Esophagus squamous epithelium (tissue), 5 donors: ENCODE results near the gene LRRC2. TPM values are rescaled to one million over a fixed set of nuclear protein-coding genes. Genes with fewer than 3 reads are reported as not detected.

Source experiments
- DNase-seq: peaks from one replicate; lab custom pipeline; 2025; lab: John Stamatoyannopoulos, UW
- H3K27ac ChIP-seq, 4 donors: fragments of 200-600 bp; sonication (generic); one replicate each; pipeline ENCODE4 v1.5.1; 2016 to 2019; ENCODE audit warnings: mild to moderate bottlenecking in 1 of 4
- H3K27me3 ChIP-seq, 4 donors: fragments of 200-600 bp; sonication (generic); 1 replicate in 3 of 4; 2 replicates in 1 of 4; pipeline versions ENCODE4 v1.5.1 to v1.6.0; 2017 to 2021; ENCODE audit warnings: antibody characterized with exemption in 1 of 4
- H3K36me3 ChIP-seq, 3 donors: fragments of 200-600 bp; sonication (generic); one replicate each; pipeline ENCODE4 v1.5.1; 2016 to 2019
- H3K4me1 ChIP-seq, 3 donors: fragments of 200-600 bp; sonication (generic); one replicate each; pipeline ENCODE4 v1.5.1; 2017 to 2019
- H3K4me3 ChIP-seq, 4 donors: fragments of 200-600 bp; sonication (generic); 1 replicate in 3 of 4; 2 replicates in 1 of 4; pipeline ENCODE4 v1.5.1; 2016 to 2019; ENCODE audit warnings: mild to moderate bottlenecking in 2 of 4, moderate library complexity in 1 of 4
- H3K9me3 ChIP-seq, 3 donors: fragments of 200-600 bp; sonication (generic); one replicate each; pipeline ENCODE4 v1.5.1; 2016 to 2019
- POLR2A ChIP-seq, 4 donors: fragments of 450-650 bp; IDR thresholded peaks; one replicate each; pipeline ENCODE4 v1.6.1; 2017; ENCODE audit warnings: antibody characterized with exemption in 4 of 4, mild to moderate bottlenecking in 4 of 4, moderate library complexity in 3 of 4
- WGBS, 2 donors: methylation state at CpG; one replicate each; pipeline ENCODE4 v1.1.5; 2018; 5-methylcytosine and 5-hydroxymethylcytosine counted together
- intact Hi-C: fragments of 100-400 bp; cut with DNase I; formaldehyde crosslinking; loops from one replicate; pipeline ENCODE4 v1.15.0; 2022
- total RNA-seq, 4 donors: library from RNA; depleted of rRNA; stranded (reverse); fragments of >200 nt; gene quantifications; one replicate each; pipeline ENCODE4 v1.1.0, GENCODE V29; 2016
- TF ChIP-seq, protein P1 (sequence below), 6 experiments: fragments of 450-650 bp in 4 of 6; fragments of 200-600 bp in 2 of 6; sonication (generic) in 2 of 6; IDR thresholded peaks; one replicate each; pipeline ENCODE4 v1.5.1; 2016 to 2019; ENCODE audit warnings: antibody characterized with exemption in 6 of 6, mild to moderate bottlenecking in 4 of 6, moderate library complexity in 4 of 6
- donor health status: DM: yes; HTN: yes; CAD: no.

The LRRC2 gene
- total RNA-seq, 4 donors from 2014 or later, result 0.26 to 2.7 (median 1.1) TPM; not detected in 1

DNA sequence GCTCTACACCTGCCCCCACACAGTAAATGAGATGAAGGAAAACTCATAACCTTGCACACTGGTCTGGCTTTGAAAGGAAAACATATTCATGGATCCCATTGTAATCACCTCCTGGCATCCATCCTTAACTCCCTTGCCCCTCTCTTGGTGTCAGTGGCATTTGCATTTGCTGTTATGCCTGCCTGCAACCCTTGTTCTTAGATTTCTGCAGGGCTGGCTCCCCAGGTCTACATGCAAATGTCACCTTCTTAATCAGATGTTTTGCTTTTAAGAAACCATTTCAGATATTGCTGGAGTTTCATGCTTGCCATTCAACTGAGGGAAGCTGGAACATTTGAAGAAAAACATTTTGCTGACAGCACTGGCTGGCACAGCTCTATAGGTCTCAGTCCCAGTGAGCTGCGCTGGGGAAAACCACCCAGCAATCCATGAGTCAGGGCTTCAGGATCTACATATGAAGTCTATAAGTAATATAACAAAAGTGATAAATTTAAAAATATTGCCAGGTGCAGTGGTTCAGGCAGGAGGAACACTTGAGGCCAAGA lies 19.1 kb downstream of the LRRC2 start:
- no peaks in the 10 kb centered on the region for H3K36me3 ChIP-seq
- no peak for TF ChIP-seq POLR2A (IDR thresholded peaks at IDR 0.05)
- TF ChIP-seq, protein P1, sequence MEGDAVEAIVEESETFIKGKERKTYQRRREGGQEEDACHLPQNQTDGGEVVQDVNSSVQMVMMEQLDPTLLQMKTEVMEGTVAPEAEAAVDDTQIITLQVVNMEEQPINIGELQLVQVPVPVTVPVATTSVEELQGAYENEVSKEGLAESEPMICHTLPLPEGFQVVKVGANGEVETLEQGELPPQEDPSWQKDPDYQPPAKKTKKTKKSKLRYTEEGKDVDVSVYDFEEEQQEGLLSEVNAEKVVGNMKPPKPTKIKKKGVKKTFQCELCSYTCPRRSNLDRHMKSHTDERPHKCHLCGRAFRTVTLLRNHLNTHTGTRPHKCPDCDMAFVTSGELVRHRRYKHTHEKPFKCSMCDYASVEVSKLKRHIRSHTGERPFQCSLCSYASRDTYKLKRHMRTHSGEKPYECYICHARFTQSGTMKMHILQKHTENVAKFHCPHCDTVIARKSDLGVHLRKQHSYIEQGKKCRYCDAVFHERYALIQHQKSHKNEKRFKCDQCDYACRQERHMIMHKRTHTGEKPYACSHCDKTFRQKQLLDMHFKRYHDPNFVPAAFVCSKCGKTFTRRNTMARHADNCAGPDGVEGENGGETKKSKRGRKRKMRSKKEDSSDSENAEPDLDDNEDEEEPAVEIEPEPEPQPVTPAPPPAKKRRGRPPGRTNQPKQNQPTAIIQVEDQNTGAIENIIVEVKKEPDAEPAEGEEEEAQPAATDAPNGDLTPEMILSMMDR (IDR thresholded peaks at IDR 0.05), result no peak
- H3K27me3 ChIP-seq, result no peaks in the 10 kb centered on the region
- intact Hi-C loops, result no loop called here
- no peak overlapping the region for H3K27ac ChIP-seq
- WGBS, 2 donors, result 29 to 69% methylated on average over 1 of the region's 1 CpG
- H3K9me3 ChIP-seq, result no peaks in the 10 kb centered on the region
- peaks cover 0 to 3% (median 0%) of the 10 kb centered on the region in 3 donors for H3K4me1 ChIP-seq
- H3K4me3 ChIP-seq, result no peak overlapping the region
- no peak for DNase-seq

DNA sequence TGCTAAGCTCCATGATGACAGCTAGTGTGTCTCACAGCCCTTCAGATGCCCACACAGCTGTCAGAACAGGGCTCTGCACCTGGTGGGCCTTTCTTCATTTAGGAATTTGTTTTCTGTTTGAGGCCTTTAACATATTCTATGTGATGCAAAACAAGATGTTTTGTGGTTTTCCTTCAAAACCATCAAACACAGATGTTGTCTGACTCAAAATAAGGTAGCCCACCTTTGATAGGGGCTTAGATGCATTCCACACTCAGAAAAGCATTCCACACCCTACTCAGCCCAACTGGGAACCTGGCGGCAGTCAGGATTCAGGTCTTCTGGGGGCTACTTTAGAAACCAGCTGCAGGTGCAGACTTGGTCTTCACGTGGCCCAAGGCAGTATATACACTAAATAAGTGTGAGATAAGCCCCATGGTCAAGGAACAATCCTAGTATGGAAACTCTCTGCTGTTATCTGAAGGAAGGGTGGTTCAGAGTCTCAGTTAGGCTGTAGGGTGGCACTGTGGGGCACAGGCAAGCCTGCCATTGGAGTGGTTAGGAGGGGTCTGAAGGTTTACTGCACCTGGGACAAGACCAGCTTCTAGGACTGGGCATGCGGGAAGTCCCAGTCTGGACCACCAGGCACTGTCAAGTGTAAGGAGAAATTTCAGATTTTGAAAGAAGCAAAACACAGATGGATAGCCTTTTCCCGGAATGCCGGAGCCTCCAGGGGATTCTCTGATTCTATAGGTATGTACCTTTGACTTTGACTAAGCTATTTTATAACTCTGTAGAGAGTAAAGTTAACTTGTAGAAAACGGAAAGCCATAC lies 20.1 kb downstream of the LRRC2 start:
- H3K4me3 ChIP-seq, result no peak overlapping the region
- TF ChIP-seq, protein P1 (IDR thresholded peaks at IDR 0.05), result no peak
- TF ChIP-seq POLR2A (IDR thresholded peaks at IDR 0.05), result no peak
- no peaks in the 10 kb centered on the region for H3K36me3 ChIP-seq
- no peaks in the 10 kb centered on the region for H3K27me3 ChIP-seq
- intact Hi-C loops, result no loop called here
- H3K9me3 ChIP-seq, result no peaks in the 10 kb centered on the region
- no peak overlapping the region for H3K27ac ChIP-seq
- DNase-seq, result no peak
- no peaks in the 10 kb centered on the region for H3K4me1 ChIP-seq
- 74 to 78% methylated on average over 4 to 6 of the region's 6 CpGs for WGBS, 2 donors

- TF ChIP-seq, protein P1 (IDR thresholded peaks at IDR 0.05), result no peak
- no peak for TF ChIP-seq POLR2A (IDR thresholded peaks at IDR 0.05)
- H3K4me1 ChIP-seq, result no peaks in the 10 kb centered on the region
- no peaks in the 10 kb centered on the region for H3K27me3 ChIP-seq
- DNase-seq, result no peak
- no peak overlapping the region for H3K4me3 ChIP-seq
- H3K36me3 ChIP-seq, result no peaks in the 10 kb centered on the region
- WGBS, 2 donors, result 83 to 97% methylated on average over 14 to 16 of the region's 17 CpGs
- H3K9me3 ChIP-seq, result no peaks in the 10 kb centered on the region
- no peak overlapping the region for H3K27ac ChIP-seq
- intact Hi-C loops, result no loop called here
Observed at GRCh38 chr3:46544771-46545503, 21.2 kb downstream of the LRRC2 start.

GRCh38 chr3:46542801-46543201 lies 23.3 kb downstream of the LRRC2 start:
- intact Hi-C loops, result no loop called here
- H3K9me3 ChIP-seq, result no peaks in the 10 kb centered on the region
- H3K27me3 ChIP-seq, result no peaks in the 10 kb centered on the region
- H3K36me3 ChIP-seq, result no peaks in the 10 kb centered on the region
- H3K27ac ChIP-seq, result no peak overlapping the region
- DNase-seq, result no peak
- peaks cover 0 to 10% (median 0%) of the 10 kb centered on the region in 3 donors for H3K4me1 ChIP-seq
- TF ChIP-seq, protein P1 (IDR thresholded peaks at IDR 0.05), result no peak
- TF ChIP-seq POLR2A (IDR thresholded peaks at IDR 0.05), result no peak
- no peak overlapping the region for H3K4me3 ChIP-seq
- 80 to 86% methylated on average over 5 of the region's 5 CpGs for WGBS, 2 donors

DNA sequence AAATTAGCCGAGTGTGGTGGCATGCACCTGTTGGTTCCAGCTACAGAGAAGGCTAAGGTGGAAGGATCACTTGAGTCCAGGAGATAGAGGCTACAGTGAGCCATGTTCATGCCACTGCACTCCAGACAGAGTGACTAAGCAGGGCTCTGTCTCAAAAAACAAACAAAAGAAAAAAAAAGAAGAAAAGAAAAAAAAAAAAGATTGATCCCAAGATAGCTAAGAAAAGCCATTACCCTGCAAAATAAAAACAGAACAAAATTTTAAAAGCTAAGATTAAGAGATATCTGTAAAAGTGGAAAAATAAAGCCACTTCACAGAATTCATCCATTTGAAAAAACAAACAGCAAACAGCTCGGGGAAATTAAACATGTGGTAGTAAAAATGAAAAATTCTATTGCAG lies 23.8 kb downstream of the LRRC2 start:
- intact Hi-C loops, result no loop called here
- TF ChIP-seq, protein P1 (IDR thresholded peaks at IDR 0.05), result no peak
- TF ChIP-seq POLR2A (IDR thresholded peaks at IDR 0.05), result no peak
- H3K27ac ChIP-seq, result no peak overlapping the region
- DNase-seq, result no peak
- peaks cover 0 to 10% (median 0%) of the 10 kb centered on the region in 3 donors for H3K4me1 ChIP-seq
- H3K4me3 ChIP-seq, result no peak overlapping the region
- 68 to 90% methylated on average over 2 of the region's 2 CpGs for WGBS, 2 donors
- no peaks in the 10 kb centered on the region for H3K36me3 ChIP-seq
- no peaks in the 10 kb centered on the region for H3K27me3 ChIP-seq
- H3K9me3 ChIP-seq, result no peaks in the 10 kb centered on the region
